SKM-1 treated with dmso at 0.1 percent for 144 hours (cell line): ENCODE measurements around the gene MTCL3.
A peak's percentile ranks its signal among the peaks of the same experiment; 100 is the strongest.

Experiments
- DNase-seq: peaks from one replicate; lab custom pipeline; 2025; ENCODE audit not compliant: unreplicated experiment; lab: John Stamatoyannopoulos, UW

The MTCL3 gene

DNA sequence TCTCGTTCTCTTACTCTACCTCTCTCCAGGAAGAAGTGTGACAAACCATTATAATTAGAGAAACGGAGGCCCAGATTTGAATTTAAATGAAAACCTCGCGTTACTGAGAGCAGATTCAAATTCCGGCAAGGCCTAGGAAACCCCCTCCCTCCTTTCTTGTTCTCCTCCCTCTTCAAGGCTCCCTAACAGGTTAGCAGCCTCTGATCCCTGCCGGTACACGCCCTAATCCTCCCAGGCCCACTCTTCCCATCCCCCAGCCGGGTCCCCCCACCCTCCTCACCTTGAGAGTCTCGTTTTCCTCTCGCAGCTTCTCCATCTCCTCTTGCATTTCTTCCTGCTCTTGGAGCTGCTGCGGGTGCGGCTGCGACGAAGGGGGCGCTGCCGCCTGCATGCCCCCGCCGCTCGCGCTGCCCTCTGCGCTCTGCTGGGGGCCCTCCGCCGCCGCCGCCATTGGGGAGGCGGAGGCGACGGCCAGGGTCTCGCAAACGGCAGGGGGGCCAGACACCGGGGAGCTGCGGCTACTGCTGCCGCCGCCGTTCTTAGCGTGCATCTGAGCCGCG, 3.8 kb downstream of the MTCL3 start:
- peak; percentile 33 for DNase-seq

DNA sequence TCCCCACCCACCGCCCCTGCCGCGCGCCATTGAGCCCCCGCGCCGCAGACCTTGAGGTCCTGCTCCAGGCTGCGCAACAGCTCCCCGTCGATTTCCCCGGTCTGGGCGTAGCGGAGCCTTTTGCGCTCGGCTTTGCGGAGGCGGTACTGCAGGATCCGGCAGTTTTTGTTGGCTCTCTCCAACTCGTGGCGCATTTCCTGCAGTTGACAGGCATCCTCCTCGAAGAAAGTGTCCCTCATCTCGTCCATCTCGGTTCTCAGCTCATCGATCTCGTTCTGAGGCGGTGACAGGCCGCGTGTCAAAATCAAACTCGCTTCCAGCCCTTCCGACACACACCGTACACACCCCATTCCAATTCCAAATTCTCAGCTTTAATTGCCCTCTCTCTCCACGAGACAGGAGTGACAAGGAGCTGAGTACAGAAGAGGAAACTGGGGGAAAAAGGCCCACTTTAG, 4.3 kb downstream of the MTCL3 start:
- no peak for DNase-seq

DNA sequence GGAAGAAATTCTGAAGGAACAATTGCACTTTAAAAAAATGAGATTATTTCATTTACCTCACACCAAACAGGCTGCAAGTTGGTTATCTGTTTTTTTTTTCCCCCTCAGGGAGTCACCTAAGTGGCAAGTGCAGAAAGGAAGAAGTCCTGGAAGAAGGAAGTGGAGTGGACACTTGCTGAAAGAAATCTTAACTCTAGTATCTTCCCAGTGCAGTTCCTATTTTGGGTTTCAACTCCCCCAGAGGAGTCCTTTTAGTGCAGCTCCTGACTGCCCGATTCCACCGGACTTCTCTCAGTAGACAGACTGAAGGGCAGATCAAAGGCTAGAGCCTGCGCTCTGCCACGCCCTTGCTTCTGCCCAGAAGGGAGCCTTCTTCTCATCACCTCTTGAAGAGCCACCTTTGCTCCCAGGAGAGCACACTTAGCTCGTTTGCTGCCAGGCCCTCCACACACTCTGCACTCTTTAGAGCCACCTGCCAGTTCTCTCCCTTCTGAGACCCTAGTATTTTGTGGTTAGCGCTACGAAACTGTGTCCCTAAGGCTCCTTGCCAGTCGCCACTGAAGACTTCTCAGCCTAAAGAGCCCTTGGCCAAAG, 4.9 kb downstream of the MTCL3 start:
- DNase-seq = peak; percentile 12

DNA sequence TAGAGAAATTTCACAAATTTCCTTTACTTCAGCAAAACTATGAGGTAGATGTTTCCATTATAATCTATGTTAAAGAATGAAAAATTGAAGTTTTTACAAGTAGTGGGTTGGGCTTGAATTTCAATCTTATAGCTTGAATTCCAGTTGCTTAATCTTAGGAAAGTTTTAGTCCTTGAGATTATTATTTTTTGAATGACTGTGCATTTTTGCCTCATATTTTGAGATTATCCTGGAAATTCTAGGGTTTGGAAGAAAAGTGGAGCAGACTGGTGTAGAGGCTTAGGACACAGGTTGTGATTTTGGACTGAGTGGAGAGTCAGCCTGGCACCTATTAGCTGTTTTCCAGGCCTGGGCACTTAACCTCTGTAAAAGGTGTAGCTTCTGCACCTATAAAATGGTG, 5.7 kb downstream of the MTCL3 start:
- no peak for DNase-seq

DNA sequence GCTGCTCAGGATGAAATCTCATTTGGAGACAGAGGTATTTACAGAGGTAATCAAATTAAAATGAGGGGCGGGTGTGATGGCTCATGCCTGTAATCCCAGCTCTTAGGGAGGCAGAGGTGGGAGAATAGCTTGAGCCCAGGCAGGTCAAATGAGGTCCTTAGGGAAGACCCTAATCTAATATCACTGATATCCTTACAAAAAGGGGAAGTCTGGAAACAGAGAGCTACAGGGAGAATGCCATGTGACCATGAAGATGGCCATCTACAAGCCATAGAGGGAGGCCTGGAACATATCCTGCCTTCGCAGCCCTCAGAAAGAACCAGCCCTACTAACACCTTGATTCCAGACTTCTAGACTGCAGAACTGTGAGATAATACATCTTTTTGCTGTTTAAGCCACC, 8.3 kb downstream of the MTCL3 start:
- DNase-seq = no peak

DNA sequence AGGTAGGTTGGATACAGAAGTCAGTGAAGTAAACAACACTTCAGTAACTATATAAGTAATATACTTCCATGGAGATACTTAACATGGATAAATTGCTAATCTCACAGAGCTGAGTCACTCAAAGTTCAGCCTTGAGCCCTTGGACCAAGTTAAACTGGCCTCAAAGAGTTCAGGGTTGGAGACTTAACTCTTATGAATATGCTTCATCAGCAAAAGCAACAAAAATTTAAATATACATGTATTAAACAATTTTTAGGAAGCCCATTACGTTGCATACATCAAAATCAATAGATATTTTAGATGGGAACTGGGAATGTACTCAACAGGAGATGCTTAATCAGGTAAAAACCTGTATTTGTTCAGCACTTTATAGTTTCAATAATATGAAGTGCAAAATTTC, 12.2 kb downstream of the MTCL3 start:
- DNase-seq = no peak

DNA sequence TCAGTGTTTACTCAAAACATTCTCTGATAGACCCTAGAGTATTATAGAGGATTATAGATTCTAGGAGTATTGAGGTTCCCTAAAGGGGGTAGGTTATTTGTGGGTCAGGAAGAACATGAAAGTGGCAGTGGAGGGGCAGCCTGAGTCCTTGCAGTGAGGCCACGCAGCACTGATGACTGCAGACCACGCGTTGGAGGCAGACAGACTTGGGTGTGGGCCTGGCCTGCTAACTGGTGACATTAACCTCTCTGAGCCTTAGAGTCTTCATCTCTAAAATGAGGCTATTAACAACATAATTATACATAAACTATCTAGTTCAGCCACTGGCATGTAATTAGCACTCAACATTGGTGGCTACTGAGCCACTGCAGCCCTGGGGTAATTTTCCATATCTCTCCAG, 16.1 kb downstream of the MTCL3 start:
- DNase-seq = no peak

DNA sequence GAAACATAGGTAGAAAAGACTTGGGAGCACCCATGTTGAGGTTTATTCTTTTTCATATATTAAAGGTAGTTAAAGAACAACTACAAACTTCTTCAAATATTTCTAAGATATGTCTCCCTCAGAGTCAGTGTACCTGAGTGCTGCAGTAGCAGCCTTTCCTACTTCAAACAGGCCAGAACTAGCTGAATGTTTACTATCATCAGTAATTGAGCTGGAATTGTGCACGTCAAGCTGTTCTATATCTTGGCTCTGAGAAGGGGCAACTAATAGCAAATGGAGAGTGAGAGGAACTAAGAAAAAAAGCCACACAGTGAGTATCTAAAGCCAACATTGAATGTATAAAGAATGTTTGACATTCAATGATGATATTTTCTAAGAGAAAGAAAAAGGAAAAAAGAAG, 21.7 kb downstream of the MTCL3 start:
- DNase-seq = no peak

DNA sequence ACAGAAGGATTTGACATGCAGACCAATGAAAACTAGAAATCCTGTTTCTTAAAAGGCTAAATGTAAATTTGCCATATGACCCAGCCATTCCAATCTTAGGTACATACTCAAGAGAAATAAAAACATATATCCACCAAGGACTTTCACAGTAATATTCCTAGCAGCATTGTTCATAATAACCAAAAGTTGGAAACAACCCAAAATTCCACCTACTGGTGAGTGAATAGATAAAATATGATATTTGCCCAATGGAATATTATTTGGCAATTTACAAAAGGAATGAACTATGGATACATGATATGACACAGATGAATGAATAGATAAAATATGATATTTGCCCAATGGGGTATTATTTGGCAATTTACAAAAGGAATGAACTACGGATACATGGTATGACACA, 22.7 kb downstream of the MTCL3 start:
- DNase-seq = no peak

DNA sequence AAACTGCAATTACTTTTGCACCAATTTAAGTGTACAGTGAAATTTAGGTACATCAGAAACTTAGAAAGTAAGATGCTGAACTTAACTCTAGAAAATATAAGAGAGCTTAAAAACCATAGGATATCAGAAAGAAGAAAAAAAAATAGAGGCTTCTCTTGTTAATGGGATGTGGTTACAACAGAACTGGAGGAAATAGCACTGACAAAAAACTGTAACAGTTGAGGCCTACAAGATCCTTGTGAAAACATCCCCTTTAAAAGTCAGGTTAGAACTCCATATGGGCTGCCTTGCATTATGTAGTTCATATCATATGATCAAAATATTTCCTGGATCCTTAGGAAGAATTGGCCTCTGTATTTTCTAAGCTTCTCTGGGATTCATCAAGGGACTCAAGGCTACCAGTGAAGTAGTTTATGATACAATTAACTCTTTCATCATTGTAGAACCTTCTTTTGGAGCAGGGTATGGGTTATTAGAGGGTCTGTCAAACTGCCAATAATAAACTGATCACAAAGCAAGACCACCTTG, 24.8 kb downstream of the MTCL3 start:
- DNase-seq = no peak

DNA sequence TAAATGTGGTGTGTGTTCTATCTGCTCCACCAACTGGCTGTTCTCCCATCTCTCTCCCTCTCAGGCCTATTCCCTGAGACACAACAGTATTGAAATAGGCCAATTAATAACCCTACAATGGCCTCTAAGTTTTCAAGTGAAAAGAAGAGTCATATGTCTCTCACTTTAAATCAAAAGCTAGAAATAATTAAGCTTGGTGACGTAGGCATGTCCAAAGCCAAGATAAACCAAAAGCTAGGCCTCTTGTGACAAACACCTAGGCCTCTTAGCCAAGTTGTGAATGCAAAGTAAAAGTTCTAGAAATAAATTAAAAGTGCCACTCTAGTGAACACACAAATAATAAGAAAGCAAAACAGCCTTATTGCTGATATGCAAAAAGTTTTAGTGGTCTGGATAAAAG, 29.9 kb downstream of the MTCL3 start:
- no peak for DNase-seq

DNA sequence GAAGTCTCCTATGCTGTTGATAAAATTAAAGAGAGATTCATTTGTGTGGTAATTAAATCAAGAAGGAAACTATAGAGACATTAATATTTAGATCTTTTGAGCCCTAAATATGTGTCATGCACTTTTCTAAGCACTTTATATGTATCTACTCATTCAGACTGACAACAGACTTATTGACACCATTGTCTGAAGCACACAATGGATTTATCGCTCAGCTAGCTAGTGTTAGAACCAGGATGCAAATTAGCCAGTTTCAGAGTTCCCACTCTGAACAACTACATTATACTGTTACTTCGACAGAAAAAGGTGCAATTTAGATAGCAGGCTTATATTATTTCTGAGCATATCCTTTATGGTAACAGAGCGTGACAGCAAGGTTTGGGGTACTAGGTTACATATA, 32.2 kb downstream of the MTCL3 start:
- DNase-seq = no peak

DNA sequence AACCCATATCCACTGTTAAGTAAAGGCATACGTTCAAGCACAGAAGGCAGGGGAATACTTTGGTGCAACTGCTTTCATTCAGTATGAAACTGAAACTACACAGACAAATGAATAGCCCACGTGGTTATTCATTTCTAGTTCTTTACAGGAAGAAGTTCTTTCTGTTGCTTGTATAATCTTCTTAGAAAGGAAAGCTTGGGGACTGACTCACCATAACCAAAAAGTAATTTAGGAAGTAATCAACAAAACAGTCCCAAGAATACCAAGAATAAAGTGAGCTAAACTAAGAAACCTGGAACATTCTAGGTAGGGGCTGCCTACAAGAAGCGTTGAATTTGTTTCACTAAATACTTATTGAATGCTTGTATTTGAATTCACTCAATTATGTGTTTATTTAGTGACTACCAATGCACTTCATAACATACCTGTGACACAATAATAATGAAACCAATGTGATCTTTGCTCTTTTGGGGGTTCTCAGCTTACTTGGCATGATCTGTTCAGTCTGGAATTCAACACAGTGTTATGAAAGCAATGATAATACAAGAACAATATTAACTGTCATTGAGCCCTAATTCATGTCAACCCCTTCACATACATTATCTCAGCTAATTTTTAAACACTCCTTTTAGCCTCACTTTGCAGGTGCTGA, 34.8 kb downstream of the MTCL3 start:
- DNase-seq = no peak

DNA sequence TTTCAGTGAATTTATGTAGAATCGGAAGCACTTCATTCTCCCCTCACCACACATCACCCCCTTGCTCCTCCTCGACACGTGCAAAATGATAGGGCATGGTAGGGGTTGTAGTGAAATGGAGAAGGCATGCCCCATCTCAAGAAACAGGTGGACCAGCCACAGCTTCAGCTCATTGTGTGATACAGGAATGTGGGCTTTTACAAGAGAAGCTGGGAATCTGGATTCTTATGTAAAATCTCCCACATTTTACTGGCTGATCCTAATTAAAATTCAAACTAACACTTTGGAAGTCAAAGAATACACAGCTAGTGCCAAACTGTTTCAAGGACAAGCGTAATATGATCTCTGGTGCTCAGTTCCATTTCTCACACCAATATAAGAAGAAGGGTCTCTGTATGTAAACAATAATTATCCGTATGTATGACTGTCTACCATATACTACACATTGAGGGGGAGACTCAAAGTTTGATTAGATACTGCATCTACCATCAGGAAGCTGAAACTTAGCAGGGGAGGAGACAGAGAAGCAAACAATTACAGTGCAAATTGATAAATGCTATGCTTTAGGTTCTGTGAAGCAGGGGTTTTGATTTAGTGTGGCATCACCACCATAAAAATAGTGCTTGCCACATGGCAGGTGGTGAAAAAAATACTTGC, 35.6 kb downstream of the MTCL3 start:
- no peak for DNase-seq

DNA sequence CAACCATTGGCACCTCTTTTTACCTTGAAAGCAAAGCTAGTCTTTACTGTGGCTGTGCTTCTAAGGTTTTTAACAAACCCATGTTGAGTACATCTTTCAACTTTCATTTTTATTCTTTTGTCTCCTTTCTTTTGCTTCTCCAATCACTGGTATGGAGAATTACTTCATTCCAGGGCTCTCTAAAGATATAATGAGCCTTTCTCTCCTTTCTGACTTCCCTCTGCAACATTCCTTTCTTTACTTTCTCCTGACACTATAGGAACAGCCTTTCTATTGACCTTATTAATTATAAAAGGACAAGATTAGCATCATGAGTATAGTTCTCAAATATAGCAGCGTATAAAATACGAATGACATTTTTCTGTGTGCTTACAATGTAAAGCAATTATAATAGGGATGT, 36.8 kb downstream of the MTCL3 start:
- DNase-seq = no peak

DNA sequence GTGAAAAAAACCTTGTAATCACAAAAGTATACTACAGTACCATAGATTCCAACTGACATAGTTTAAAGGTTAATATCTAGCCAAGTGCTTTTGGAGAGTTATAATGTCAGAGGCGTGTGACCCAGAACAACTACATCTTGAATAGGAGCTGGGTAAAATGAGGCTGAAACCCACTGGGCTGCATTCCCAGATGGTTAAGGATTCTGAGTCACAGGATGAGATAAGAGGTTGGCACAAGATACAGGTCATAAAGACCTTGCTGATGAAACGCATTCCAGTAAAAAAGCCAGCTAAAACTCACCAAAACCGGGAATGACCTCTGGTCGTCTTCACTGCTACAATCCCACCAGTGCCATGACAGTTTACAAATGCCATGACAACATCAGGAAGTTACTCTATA, 37.5 kb downstream of the MTCL3 start:
- DNase-seq = no peak

DNA sequence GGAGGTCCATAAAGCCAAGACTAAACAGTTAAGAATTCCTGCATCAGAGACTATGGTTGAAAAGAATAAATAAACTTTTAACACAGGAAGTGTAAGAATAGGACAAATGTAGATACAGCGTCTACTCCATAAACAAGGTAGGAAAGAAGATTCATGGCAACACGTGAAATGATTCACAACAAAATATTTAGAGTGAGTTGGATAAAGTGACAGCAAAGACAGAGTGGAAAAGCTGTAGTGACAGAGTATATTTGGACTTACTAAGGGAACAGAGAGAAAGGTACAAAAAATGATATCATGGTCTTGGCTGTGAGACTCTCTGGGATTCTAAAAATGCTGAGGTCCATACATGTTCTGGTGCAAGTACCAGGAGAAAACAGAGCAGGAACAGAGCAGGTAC, 38.0 kb downstream of the MTCL3 start:
- DNase-seq = no peak

DNA sequence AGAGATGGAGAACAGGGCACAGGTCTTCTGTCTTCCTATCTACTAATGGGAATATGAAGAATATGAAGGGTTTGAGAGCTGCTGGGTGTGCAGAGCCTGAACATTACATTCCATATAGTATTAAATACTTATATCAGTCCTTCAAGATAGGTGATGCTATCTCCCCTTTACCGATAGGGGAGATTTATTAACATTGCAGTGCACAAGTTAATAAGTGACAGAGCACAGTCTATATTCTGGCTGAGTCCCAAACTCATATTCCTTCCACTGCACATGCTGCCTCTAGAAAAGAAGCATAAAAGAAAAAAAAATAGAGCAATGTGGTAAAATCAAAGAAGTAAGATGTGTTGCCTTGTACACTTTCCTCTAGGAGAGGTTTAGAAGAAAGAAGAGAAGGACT, 41.5 kb downstream of the MTCL3 start:
- no peak for DNase-seq

DNA sequence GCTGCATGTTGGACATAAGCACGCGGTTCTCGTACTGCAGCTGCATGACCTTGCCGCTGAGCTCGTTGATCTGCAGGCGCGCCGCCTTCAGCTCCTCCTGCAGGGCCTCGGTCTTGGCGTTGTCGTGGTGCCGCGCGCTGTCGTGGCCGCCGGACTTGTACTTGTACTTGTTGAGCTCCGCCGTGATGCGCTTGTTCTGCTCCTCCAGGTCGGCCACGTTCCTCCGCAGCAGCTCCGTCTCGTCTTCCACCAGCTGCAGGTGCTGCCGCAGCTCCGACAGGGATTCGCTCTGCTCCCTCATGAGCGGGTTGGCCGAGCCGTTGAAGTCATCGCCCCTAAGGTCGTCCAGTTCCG, 43.3 kb downstream of the MTCL3 start:
- no peak for DNase-seq

DNA sequence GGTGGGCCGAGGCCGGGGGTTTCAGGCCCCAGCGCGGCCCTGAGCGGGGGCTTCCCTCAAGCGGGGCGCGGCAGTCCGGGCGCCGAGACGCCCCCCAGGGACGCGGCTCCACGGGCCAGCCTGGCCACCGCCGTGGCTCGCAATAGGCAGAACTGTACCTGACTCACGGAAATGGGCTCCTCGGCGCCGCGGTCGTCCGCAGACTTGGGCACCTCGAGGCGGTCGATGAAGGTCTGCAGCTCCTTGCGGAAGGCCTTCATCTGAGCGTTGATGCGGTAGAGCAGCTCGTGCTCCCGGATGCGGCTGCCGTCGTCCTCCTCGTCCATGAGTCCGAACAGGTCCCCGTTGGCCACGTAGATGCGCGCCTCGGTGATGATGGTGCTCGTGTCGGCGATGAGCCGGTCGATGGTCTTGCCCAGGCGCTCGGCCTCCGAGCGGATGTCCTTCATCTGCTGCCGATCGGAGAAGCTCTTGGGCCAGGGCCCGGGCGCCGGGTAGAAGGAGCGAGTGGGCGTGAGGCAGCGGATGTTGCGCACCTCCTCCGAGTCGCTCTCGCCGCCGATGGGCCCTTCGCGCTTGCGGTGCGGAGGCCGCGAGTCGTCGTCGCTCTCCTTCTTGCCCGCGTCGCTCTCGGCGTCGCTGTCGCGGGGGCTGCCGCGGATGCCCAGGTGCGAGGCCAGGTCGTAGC, 43.9 kb downstream of the MTCL3 start:
- DNase-seq = no peak

DNA sequence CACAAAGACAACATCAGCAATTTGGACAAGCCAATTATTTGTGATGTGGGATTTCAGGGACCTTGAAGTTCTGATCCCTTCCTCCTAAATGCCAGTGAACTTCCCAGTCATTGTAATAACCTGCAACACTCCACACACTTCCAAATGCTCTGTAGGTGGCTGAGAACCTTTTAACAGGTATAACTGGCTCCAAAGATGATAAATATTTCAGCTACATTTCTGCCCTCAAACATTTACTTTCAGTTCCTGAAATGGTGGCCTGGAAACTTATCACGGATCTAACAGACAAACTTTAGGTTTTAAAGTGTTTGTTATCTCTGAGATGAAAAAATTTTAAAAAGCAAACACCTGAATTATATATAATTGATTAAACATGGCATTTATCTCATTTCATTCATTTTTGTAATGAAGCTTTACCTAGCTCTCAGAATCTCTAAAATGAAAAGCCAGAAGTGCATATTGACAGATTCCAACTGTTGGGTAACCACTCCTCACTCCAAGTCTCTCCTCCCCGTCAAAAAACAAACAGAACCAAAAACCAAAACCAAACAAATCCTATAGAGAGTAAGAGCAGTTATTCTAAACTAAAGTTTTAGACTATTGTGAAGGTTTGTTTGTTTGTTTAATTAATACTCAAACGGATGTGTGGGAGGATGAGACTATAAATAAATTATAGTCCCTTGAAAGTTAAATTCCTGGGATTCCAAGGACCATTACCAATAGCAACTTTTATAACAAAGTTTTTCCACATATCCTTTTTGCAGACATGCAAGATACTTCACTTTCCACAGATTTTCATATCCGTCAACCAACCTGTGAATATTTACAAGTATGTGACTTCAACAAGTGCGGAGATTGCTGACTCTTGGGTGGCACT, 47.5 kb downstream of the MTCL3 start:
- DNase-seq = no peak
